GM19467 (cell line): Measurements from ENCODE around the gene CUEDC1.

Source experiments
- ATAC-seq: cut with Tn5 transposase; IDR thresholded peaks from one replicate; pipeline ENCODE4 v1.9.1; 2021; ENCODE audit warnings: mild to moderate bottlenecking, moderate library complexity; ENCODE audit not compliant: unreplicated experiment

The CUEDC1 gene

DNA sequence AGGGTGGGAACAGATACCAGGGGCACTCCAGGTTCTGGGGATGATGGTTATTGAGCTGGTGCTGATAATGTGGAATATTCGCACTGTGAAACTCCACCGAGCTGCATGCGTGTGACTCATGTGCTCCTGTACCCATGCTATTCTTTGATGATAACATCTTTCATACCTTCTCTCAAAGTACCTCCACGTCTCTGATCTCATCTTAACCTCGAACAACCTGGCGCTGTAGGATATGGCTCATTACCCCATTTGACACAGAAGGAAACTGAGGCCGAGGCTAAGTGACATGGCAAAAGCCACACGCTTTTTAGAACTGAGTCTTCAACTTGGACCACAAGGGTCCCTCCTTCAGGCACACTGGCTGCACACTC, 75.1 kb downstream of the CUEDC1 start:
- ATAC-seq, result no peak

GRCh38 chr17:57879437-57880085, 75.7 kb downstream of the CUEDC1 start:
- ATAC-seq, result no peak

GRCh38 chr17:57877803-57878377, 77.3 kb downstream of the CUEDC1 start:
- ATAC-seq, result no peak

DNA sequence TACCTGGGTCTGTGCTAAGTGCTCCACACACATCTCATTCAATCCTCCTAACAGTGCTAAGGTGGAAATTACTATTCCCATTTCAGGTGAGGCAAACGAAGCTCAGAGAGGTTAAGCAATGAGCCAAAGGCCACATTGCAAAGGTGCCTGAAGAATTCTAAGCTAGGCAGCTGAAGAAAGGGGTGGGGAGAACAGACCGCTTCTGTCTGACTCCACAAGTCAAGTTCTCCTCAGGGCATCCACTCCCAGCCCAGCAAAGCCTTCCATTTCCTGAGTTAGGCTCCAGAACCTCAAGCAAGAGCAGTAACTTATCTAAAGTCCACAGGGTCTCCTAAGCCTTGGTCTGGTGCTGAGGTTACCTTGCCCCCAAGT, 78.4 kb downstream of the CUEDC1 start:
- ATAC-seq, result no peak

DNA sequence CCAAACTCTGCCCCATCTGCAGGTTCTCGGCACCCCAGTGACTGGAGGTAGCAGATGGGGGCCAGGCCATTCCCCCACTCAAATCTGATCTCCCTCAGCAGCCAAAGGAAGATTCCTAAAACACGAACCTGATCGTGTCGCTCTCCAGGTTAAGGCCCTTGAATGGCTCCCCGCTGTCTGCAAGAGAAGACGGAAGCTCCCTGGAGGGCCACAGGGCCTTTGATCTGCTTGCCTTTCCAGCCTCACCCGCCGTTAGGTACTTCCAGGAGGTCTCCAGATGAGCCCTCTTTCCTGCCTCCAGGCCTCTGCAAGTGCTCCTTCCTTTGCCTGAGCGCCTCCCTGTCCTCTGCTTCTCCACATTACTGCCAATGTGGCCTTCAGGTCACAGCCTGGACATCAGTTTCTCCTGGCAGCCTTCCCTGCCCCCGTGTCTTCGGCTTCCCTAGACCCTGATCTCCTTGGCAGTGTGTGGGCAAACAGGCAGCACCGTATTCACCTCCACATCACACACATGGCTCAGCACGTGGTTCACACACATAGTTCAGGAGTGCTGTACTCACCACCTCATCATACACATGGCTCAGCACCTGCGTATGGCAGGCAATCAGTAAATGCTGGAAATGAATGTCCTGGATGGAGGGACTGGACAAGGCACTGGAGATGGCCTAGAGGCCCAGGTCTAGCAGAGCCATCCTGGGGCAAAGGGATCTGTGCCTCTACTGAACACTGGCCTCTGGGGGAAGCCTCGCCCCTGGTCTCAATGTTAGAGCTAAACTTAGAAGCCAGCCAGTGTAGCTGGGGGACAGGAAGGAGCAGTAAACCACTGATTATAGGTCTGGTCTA, 79.0 kb downstream of the CUEDC1 start:
- ATAC-seq, result no peak

DNA sequence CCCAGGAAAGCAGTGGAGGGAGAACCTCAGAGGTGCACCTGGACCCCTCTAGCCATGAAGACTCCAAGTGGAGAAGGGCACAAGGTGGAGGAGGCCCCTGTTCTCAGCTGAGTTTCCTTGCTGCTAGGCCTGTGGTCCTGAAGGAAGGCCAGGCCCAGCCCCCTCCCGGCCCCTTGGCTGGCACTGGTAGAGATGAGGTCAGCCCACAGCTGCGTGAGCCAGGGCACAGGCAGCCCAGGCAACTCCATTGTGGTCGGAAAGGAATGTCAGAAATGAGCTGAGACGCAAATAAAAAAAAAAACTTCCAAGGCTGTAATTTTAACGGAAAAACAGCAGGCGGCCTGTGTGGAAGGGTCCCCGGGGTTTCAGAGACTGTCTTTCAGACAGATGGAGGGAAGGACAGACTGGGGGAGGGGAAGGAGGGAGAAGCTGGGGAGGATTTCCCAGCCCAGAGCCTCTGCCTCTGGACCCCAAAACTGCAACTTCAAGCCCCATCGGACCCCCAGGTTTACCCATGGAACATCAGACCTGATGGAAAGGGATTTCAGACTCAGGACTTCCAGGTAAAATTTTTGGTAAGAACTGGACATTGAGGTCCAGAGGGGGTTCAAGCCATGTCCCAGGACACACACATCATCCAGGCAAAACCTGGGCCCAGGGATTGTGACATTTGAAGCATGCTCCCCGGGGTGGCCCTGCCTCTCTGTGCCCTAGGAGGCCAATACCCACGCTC, 79.8 kb downstream of the CUEDC1 start:
- no peak for ATAC-seq

GRCh38 chr17:57874434-57875289, 80.5 kb downstream of the CUEDC1 start:
- no peak for ATAC-seq

- no peak for ATAC-seq
Measured at GRCh38 chr17:57874058-57874419, 81.2 kb downstream of the CUEDC1 start.

DNA sequence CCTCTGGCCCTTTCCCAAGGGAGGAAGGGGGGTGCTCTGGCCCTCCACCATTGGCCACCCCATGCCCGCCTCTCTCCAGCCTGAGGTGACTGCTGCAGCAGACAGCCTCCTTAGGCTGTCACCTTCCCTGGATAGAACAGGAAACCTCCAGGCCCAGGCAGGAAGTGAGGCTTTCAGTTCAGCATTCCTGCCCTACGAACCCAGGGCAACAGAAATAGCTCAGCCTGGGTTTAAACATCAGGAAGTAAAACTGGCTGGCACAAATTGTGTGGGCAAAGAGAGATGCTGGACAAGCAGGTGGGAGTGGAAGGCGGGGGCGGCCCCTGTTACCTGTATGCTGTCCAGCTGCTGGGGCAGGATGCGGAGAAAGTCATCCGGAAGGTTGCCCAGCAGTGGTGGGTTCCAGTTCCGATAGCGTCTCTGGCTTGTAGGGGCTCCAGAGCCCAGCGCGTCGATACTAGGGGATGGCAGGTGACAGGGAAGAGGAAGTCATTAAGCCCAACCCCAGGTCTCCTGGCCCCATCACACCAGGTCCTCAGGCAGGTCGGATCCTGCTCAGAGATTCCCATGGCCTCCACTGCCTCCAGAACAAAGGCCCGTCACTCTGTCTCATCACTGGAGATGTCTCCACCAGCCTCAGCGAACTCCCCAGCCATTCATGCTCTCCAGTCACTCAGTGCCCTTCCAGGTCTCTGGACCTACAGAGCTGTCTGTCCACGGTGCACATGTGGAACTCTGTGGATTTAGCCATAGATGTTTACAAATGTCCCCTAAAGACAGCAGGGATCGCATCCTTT, 81.8 kb downstream of the CUEDC1 start:
- ATAC-seq, result no peak

DNA sequence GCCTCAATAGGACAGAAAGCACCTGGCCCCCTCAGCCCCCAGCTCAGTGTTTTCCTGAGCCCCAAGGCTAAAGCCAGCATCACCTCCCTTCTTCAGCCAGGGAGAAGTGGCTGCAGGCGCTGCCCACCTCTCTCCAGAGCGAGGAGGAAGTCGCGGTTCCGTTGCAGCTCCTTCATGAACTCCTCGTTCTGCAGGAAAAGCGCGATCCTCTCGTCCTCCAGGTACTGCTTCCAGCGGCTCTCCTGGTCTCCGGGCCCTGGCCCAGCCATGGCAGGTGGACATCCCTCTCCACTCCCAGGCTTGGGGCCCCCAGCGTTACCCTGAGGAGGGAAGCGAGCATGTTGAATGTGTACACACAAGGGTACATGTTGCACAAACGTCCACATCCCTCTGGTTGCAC, 82.7 kb downstream of the CUEDC1 start:
- ATAC-seq, result no peak

DNA sequence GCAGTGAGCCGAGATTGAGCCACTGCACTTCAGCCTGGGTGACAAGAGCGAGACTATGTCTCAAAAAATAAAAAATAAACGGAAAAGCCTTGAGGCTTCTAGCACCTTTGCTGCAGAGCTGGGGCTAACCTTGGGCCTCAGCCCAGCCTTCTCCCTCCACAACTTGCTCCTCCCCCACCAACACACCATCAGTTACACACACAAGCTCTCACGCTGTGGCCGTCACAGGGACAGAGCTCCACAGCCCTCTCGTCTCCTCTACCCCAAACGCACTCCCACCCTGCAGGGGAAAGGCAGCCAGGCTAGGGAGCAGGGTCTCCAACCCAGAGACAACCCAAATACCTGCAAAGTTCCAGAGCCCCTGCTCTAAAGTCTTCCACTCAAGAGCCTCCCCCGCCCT, 83.3 kb downstream of the CUEDC1 start:
- no peak for ATAC-seq

- no peak for ATAC-seq
Measured at GRCh38 chr17:57871155-57871554, 84.1 kb downstream of the CUEDC1 start.

DNA sequence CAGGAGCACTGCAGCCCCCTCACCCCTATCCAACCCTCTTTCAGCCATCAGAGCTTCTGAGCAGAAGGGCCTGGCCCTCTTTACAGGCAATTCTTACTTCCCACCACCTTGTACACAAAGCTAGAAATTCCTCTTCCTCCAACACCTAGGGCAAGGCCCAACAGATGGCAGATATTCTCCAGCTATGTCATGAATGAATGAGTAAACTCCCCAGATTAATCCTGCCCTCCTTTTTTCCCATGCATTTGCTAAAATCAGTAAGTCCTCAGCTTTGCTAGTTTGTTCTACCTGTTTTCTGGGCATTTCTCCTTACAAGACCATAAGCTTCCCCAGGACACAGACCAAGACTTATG, 85.0 kb downstream of the CUEDC1 start:
- no peak for ATAC-seq

GRCh38 chr17:57869617-57870282, 85.5 kb downstream of the CUEDC1 start:
- no peak for ATAC-seq

DNA sequence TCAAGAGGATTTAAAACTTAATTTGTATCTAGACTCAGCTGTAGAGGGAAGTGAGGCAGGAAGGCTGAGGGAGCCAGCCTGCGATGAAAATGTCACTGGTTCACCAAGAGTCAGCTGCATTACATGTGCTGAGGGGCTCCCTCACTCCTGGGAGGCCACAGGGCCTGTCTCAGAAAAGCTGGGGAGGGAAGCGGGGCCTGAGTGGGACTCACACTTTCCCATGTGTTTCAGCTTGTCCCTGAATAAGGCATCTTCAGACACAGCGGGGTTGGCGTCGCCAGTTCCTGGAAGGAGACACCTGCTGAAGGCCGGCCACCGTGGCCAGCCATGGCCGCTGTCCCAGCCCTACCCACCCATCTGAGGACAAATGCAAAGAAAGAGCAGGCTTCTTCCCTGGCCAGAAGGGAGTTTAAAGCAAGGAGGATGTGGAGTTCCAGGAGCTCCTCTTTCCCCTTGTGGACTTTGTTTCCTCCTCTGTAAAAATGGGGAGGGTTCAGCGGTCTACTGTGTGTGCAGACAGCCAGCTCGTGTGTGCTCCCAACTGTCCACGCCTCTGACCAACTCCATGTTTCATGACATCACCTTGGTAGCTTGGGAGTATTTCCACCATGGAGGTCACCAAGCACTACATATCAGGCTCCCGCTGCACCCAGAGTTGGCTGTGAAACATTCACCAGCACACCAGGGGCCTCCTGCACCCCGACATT, 86.1 kb downstream of the CUEDC1 start:
- ATAC-seq, result no peak

- ATAC-seq, result peak; percentile 75
Measured at GRCh38 chr17:57868007-57868909, 87.0 kb downstream of the CUEDC1 start.

- ATAC-seq, result no peak
Measured at GRCh38 chr17:57867126-57867525, 88.1 kb downstream of the CUEDC1 start.

DNA sequence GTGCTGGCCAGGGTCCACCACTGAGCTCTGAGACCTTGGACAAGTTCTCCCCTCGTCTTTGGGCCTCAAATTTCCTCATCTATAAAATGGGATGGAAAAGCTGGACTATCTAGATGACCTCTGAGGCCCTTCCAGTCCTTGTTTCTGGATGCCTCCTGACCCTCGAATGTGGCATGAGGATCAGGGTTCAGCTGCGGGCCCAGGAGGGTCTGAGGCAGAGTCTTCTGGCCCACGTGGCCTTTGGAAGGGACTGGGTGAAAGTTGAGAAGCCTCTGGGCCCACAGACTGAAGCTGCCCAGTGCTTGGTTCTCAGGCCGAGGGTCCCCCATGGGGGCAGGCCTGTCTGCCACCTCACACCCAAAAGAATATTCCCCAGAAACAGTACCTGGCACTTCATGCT, 88.5 kb downstream of the CUEDC1 start:
- ATAC-seq, result no peak
